GM21528 (cell line): ENCODE measurements around the gene ADH4.
A peak's percentile ranks its signal among the peaks of the same experiment; 100 is the strongest.
"Not testable (repeated sequence)": the region's sequence is repeated elsewhere in the genome, so short reads cannot be mapped to it uniquely, and the experiment has no call there.

Experiments
- ATAC-seq: cut with Tn5 transposase; IDR thresholded peaks from one replicate; pipeline ENCODE4 v1.9.1; 2021; ENCODE audit warnings: mild to moderate bottlenecking, moderate library complexity; ENCODE audit not compliant: unreplicated experiment, low FRiP score

Gene ADH4

DNA sequence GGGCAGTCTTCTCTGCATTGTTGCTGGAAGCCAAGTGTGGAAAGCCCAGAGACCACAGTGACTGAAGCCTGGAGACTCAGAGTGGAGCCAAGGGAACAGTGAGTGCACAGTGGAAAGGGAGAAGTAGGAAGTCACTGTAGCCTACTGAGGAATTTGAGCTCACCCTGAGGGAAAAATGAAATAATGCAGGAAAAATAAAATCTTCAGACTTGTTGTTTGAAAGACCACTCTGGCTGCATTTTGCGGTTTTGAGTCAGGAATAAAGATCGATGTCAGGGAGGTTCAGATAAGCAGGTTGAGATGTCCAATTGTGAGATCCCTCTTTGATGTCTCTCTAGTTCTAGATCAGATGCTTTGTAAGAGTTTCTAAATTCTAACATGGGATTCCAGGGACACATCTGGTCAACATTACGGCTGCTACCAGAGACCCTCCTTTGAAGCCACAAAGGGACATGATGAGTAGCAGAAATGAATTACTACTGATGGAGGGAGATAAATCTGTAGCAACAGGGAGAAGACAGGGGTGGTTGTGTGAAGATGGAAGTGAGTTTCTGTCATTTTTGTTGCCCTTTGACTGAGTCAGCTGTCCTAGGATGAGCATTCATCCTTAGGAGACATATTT, 8.4 kb downstream of the ADH4 start:
- ATAC-seq, result no peak

DNA sequence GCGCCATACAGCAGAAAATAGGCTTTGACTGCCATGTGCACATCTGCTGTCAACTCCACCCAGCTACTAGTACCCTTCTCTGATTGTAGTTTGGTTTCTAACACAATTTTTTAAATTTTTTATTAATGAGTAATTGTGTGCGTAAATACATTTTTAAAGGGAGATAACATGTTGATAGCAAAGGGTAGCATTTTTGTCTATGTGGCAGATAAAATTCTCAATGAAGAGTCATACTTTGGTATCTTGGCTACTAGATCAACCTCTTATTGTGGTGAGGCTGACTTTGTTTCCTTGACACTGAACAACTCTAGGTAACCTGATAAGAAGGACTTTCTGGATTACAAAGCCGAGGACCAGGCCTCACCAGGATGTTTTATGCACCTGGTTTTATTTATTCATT, 9.5 kb downstream of the ADH4 start:
- no peak for ATAC-seq

DNA sequence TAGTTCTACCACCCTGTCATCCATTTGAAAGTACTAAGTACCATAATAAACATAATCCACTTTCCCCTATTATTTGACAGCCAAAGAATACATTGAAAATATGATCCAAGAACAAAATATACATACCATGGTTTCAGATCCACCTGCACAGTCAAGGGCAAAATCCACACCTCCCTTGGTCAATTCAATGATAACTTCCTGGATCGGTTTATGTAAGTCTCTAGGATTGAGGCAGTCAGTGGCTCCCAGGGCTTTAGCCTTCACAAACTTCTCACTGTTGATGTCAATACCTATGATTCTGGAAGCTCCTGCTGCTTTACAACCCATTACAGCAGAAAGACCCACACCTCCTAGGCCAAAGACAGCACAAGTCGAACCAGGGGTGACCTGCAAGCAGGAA, 12.7 kb downstream of the ADH4 start:
- ATAC-seq, result no peak

DNA sequence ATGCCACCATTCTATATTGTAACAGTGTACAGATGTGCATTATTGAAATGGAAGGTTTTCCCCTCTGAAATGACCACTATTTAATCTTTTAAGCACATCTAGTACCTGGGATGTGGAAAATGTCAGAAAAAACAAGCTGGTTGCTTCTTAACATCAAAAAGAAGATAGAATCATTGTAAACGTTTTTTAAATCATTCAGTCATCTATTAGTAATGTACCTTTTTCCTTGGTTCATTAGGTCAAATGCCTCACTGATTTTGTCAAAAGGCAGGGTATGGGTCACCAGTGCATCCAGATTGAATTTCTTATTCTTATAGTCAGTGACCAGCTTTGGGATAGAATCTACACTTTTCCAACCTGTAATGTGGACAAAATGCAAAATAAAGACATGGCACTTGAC, 17.7 kb downstream of the ADH4 start:
- ATAC-seq, result no peak

DNA sequence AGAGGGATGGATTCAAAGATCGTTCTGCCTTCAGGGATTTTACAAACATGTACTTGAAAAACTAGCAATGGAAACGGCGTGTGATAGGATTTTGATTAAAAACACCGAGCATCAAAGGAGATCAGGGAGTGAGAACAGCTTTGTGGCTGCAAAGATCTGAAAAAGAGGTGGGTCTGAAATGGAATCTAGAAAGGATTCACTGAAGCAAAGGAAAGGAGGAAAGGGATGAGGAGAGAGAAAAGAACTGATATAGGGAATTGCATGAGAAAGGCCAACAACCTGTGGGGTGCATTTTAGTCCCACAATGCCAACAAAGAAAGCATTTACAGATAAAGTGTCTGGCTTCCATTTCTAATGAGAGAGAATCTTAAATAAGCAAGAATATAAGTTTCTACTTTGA, 23.1 kb downstream of the ADH4 start:
- no peak for ATAC-seq

DNA sequence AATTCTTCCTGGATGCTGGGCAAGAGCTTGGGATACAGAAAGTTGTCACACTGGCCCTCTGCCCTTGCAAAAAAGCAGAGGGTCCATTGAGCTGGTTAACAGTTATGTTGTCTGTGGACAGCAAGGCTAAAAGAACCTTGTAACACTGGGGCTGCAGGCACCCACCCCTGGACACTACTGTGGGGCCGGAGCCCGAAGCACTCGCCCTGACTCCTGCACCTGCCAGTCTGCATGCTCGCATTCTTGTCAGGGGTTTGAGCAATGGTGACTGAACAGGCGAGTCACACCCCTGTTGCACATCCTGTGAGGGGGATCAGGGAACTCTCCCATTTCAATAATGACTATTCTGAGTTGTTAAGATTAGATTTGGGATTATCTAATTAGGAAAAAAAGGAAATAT, 23.6 kb downstream of the ADH4 start:
- no peak for ATAC-seq

DNA sequence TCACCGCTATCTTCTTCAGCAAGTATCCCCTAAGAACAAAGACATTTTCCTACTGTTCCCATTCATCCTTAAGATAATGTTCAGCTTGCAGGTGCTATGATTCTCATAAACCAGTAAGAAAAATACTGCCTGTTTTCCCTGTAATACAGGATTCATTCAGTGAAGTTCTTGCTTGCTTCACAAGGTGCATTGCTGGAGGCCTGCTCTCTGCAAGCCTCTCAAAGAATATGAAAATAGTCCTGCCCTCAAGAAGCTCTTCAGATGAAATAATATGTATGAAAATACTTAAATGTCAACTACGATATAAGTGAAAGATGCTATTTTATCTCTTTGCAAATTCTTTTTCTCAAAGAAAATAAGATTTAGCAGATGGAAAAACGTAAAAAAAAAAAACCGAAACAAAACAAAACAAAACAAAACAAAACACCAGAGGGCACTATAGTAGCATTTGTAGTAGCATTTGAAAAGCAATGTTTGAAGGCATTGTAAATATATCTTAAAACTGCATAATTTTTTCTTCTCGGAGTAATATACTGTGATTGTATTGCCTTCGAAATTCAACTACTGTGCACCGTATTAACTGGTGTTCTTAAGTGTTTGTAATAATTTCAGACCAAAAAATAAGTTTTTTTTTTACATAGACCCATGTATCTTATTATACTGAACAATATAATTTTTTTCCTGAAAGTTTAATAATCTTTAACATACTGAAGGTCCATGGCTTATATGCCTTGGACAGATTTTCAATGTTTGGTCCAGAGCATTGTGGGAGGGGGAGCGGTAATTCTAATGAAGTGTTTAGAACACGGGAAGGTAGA, 26.0 kb downstream of the ADH4 start:
- ATAC-seq, result no peak

DNA sequence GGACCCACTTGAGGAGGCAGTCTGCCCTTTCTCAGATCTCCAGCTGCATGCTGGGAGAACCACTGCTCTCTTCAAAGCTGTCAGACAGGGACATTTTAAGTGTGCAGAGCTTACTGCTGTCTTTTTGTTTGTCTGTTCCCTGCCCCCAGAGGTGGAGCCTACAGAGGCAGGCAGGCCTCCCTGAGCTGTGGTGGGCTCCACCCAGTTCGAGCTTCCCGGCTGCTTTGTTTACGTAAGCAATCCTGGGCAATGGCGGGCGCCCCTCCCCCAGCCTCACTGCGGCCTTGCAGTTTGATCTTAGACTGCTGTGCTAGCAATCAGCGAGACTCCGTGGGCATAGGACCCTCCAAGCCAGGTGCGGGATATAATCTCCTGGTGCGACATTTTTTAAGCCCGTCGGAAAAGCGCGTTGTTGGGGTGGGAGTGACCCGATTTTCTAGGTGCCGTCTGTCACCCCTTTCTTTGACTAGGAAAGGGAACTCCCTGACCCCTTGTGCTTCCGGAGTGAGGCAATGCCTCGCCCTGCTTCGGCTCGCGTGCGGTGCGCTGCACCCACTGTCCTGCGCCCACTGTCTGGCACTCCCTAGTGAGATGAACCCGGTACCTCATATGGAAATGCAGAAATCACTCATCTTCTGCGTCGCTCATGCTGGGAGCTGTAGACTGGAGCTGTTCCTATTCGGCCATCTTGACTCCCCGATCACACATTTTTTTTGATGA, 26.8 kb downstream of the ADH4 start:
- not testable (repeated sequence) for ATAC-seq

DNA sequence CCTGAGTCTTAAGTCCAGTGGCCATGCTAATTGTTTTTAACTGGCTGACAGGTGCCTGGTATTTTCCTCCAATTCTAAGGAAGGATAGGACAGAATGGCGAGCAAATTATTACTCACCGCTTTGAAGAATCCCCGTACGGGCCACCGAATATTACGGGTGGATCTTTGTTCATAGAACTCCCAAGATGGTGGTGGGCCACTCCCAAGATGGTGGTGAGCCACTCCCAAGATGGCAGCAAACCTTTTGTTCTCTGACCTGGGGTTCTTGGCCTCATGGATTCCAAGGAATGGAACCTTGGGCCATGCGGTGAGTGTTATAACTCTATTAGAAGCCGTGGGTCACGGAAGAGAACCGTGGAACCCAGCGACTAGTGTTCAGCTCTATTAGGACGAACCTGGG, 34.8 kb downstream of the ADH4 start:
- not testable (repeated sequence) for ATAC-seq

DNA sequence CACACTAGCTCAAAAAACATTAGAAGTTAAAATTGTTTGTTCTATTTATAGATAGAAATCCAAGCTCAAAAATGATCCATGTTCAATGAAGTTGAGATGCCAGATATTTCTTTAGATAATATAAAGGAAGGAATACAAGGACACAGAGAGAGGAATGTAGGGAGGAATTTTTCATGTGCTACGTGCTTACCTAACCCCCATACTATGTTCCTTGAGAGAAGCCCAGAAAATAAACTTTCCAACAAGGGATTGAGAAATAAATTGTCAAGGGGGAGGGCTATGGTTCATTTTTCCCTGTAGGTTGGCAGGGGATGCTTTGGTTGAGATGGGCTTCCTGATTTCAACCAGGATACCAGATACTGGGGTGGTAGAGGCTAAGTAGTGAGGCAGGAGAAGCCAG, 39.9 kb downstream of the ADH4 start:
- ATAC-seq, result no peak

DNA sequence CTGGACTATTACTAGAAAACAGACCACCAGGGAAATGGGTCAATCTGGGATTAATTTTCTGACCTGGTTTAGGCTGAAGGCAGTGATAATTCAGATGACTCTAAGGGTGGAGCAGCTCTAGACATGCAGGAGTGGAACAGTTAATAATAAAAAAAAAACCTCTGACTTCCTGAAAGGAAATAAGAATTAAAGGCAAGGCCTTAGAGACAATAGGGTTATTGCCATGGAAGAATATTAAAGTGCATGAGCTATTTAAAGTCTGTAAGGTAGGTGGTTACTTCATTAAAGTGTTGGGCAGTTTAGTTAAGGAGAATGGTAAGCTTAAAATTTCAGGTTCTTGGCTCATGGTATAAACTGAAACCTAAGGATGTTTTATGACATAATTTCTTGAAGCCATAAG, 40.9 kb downstream of the ADH4 start:
- no peak for ATAC-seq

DNA sequence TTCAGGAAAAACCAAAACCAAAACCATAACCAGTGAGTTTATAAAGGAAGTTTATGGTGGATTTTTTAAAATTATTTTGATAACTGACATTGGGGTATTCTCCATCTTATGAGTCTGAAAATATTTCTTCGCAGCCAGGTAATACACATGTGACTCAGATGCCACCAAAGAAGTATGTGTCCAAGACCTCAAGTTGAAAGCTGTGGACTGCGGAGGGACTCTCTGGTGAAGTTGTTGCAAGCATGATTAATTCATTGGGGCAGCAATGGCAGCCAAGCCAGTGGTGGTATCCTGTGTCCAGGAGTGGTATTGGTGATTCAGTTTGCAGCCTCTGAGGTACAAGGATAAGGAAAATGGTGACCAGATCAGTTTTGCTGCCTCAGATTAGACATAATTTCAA, 41.5 kb downstream of the ADH4 start:
- no peak for ATAC-seq

DNA sequence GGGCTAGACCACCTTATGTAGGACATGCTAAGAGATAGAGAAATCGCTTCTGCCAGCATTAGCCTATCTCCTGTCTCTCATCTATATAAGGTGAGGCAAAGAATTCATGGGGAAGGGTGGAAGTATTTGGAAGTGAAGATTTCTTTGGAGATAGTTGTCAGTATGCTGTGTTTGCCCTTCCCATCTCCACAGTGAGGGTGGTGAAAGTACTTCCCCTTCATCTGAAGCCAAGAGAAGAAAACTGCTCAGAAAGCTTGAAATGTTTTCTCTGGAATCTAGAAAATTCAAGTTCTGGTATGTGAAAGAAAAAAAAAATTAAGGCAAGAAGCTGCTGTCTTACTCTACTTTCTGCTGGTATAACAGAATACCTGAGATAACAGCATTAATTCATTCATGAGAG, 43.2 kb downstream of the ADH4 start:
- no peak for ATAC-seq

DNA sequence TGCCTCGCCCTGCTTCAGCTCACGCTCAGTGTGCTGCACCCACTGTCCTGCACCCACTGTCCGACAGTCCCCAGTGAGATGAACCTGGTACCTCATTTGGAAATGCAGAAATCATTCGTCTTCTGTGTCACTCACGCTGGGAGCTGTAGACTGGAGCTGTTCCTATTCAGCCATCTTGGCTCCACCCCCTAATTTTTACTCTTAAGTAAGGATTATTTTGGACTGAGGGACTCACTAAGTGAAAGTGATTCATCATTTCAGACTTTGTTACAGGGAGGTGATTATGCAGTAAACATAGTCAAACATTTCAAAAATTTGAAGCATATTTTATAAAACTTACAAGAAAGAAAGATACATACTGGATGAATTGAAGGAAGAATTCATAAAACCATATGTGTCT, 44.3 kb downstream of the ADH4 start:
- ATAC-seq, result not testable (repeated sequence)

DNA sequence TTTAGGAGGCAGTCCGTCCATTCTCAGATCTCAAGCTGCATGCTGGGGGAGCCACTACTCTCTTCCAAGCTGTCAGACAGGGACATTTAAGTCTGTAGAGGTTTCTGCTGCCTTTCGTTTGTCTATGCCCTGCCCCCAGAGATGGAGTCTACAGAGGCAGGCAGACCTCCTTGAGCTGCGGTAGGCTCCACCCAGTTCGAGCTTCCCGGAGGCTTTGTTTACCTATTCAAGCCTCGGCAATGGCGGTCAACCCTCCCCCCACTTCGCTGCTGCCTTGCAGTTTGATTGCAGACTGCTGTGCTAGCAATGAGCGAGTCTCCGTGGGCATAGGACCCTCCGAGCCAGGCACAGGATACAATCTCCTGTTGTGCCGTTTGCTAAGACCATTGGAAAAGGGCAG, 44.8 kb downstream of the ADH4 start:
- ATAC-seq, result no peak

DNA sequence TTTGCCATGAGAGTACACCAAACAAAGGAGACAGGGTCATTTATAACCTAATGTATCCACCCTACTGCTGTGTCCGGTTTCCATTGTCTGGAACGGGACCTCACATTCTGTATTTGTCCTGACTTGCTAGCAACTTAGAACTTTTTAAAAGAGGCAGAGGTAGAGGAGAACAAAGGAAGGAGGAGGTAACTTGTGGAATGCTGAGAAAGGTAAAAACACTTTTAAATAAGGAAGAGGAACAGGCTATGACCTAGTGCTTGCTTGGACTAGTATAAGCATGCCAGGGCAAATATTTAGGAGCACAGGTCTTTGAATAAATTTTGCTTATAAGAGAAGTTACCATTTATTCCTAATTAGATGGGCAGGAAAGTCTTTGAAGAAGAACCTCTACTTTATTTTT, 52.3 kb downstream of the ADH4 start:
- ATAC-seq, result not testable (repeated sequence)

DNA sequence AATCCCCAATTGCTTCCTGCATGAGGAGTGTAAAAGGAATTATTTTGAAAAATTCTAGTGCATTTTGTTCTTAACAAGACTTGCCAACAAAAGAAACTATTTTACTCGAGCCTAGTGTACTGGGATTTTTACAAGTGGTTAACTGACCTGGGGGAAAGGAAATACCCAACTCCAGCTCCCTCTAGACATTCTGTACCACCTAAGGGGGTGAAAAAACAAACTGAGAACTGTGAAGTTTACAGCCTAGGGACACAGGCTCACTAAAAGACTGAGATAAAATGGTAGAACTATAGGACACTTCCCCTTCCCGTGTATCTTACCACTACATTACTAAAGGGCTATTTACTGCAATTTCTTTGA, 52.9 kb downstream of the ADH4 start:
- no peak for ATAC-seq

DNA sequence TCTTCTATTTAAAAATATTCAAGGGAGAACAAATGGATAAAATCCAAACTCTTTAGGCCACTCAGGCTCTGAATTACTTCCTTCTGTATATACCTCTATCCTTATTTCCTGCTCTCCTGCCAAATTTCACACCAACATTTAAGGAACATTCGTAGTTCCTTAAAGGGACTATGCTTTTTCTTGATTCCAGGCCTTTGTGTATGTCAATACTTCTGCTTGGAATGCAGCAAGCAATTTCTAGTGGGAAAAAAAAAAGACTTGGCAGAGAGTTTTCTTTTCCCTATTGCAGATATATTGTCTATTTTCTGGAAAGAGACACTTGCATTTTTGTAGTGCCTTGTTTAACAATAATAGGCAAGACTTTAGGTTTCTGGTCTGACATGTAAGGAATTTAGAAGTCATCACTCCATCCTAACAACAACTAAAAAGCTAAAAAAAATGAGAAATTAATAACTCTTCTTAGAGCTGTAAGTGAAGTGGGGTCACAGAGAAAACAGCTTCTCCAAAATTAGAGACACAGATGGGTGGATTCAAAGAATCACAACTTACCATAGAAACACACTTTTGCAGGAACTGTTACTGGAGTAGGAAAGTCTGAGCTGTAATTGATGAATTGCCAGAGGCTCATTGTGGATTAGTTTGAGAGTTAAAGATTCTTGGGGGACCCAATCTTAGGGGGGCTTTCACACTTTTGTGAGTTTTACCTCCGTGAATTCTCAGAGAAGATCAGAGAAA, 53.4 kb downstream of the ADH4 start:
- no peak for ATAC-seq

DNA sequence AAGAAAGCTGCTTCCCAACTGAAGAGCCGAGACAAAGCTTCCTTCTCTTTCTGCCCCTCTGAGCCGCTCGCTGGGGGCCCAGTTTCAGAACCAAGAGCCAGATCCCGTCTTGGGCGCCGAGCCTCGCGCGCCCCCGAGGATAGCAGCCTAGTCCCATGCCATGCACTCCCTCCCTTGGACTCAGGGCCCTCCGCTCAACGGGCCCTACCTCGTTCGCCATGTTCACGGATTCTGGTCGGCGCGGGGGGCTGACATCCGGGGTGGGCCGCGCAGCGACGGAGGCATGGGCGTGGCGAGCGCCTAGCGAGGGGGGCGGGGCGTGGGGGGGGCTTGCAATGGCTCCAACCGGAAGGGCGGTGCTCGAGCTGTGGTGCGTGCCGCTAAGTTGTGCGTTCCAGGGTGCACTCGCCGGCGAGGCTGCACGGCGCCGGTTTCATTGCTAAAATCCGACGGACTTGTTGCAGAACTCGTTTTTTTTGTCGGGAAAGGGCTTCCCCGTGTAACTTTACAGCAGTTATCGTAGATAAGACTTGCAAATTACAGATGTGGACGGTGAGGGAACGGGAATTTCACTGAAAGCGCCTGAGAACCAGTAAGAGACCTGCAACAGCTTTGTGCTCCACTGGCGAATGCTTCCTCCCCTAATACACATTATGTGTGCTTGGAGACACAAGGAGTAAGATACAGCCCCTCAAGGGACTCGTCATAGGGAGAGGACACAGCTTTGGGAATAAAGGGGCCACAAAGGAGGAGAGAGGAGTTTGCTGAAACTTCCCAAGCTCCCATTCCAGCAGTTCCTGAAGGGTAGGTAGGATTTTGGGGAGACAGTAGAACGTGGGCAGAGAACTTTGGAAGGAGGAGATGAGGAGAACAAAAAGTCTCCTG, 55.4 kb downstream of the ADH4 start, which contains the start of gene ADH5:
Gene ADH5 (minus strand): TSS at position 308 of the 885 bp plus-strand sequence. CDS start 88 bp downstream, at position 220.
- peak; percentile 95 for ATAC-seq

DNA sequence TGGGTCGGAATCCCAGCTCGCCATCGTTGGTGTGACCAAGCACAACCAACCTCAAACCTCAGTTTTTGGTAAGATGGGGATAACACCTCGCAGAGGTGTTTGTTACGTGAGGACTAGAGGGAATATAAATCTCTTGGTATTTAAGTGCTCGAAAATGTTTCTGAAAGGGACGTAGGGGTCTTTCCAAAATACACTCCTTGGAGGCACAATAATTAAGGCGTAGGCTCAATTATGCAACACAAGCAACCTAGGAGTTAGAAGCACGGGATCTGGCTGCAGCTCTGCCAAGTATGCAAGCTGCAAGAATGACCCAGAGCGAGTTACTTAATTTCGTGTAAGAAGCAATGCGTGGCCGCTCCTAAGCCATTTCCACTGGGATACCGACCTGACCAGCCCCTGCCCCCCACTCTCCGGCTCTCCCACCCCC, 56.1 kb downstream of the ADH4 start:
- peak; percentile 45 for ATAC-seq
